Amygdala (tissue), 56 donors: ENCODE data around the gene SPATA3.

Experiments used
- DNase-seq, 56 donors: peaks; one replicate each; lab custom pipeline; 2025; lab: John Stamatoyannopoulos, UW

SPATA3 gene

DNA sequence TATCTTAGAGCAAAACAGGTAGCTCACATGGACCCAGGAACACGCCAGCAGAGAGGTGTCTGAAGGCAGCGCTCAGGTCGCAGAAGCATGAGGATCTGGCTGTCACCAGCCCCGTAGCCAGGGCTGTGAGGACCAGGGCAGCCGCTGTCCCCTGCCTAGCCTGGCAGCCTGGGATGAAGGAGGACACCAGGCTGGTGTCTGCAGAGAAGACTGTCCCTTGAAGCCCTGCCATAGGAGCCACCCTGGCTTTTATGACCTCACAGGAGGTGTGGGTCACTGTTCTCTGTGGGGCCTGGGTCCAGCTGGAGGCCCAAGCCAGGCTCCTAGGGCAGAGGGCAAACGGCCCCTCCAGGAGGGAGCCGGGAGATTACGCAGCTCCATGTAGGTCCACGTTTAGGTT is at the start of gene SPATA3:
Gene SPATA3, plus strand, starts transcription at position 301 of the 400 bp plus-strand sequence. CDS start 113 bp downstream, outside the sequence.
- DNase-seq = no peak

DNA sequence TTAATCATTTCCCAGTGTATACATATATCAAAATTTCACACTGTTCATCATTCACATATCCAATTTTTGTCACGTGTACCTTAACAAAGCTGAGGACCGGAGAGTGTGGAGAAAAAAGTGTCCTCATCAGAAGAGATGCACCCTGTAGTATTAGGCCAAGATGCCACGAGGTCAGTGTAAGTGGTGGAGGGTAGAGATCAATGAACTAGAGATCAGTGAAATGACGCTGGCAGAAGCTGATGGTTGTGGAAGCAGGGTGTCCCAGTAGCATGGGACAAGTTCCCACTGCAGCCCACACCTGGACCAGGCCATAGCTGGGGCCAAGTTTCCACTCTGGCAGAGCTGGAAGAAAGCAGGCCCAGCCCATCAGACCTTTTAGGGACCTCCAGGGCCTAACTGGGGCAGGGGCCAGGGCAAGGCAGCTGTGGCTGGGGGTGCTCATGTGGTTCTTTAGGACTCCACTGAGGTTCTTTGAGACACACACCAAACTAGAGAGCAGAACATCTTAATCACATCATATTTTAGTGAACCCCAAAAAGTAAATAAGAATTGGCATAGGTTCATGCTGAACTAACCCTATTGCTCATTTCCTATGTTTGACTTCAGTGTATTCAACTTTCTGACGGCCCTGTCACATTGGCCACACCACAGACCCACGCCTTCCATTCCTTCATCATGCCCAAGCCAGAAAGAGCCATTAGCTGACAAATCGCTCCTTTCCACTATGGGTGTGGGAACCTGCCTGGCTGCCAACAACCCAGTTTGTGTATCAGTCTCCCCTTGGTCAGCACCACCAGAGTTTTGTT is 49.3 kb upstream of the SPATA3 start:
- no peak for DNase-seq

DNA sequence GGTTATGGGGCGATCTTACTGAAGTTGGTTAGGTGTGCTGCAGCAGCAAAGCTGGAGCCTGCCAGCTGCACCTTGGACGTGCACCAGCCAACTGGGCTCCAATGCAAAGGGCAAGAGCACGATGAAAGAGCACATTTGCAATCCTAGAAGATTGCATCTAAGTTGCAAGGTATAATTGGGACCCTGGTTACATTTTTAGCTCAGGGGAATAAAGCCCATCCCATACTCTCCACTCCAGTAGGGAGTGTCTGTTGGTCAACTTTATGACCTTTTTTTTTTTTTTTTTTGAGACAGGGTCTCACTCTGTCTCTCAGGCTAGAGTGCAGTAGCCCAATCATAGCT is 48.7 kb upstream of the SPATA3 start:
- no peak for DNase-seq

DNA sequence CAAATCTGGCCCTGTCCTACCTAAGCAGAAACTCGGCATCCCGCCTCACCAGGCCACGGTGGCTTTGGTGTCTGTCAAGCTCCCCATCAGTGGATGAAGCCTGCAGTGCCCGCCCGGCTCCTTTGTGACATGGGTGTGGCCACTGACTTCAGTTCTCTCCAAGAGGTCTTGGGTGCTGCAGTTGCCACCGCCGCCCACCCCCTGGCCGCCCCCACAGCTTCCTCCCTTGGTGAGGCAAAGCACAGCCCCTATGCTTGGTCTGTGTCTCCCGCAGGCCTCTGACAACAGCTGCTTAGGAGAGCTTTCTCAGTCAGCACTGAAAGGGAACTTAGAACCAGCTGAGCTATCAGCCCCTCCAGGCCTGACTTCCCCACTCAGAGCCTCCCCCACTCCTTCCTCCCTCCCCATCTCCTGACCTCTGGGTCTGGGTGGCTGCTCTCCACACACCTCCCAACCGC is 48.0 kb upstream of the SPATA3 start:
- DNase-seq = peak in 3 of 56 donors; percentile 7 to 42 (median 17)

DNA sequence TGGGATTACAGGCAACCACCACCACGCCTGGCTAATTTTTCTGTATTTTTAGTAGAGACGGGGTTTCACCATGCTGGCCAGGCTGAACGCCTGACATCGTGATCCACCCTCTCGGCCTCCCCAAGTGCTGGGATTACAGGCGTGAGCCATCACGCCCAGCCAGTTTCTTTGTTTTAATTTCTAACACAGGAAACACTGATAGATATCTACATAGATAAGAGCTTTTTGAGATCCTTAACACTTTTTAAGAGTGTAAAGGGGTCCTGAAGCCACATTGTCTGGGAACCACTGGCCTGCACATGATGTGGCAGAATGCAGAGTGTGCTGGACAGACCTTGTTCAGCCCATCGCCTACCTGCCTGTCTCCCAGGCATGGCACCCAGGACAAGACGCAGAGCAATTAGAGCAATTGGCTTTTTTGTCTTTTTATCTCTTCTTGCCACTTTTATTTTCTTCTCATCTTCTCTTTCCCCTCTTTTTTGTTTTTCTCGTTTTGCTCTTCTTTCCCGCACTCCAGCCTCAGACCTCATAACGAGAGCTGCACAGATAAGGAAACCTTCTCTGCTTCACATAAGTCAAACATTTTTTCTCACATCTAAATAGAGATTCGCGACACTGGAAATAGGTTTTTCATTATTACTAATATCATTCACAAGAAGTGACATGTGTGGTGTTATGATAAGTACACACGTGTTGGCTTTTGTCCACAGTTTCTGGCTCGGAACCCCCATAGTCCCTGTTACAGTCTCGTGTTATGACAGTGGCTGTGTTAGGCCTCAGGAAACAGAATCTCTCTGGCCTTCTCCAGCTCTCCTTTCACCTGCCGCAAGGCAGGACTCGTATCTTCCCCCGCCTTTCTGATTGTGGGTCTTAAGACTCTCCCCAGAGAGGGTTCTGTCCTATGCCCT is 45.7 kb upstream of the SPATA3 start:
- DNase-seq = no peak

DNA sequence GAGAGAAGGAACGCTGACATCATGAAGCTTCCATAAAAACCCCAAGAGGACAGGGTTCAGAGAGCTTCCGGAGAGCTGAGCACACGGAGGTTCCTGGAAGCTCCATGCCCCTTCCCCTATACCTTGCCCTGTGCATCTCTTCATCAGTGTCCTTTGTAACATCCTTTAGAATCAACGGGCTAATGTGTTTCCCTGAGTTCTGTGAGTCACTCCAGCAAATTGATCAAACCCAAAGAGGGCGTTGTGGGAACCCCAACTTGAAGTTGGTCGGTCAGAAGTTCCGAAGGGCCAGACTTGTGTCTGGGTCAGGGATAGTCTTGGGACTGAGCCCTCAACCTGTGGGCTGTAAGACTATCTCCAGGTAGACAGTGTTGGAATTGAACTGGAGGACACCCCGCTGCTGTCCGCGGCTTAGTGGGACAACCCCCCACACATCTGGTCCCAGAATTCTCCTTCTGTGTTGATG is 45.0 kb upstream of the SPATA3 start:
- DNase-seq = no peak

DNA sequence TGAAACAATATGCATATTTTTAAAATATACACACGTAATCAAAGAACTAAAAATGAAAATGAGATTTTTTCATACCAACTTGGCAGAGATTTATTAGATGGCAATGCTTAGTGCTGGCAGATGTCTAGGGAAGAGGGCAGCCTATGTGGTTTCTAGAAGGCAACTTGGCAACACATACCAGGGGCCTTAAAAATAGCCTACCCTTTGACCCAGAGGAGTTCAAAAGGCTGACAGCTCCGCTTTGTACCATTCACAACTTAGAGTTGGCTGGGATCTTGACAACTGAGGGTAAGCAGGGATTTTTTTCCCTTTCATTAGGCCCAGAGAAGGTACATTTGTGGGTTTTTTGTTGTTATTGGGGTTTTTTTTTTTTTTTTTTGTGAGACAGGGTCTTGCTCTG is 44.5 kb upstream of the SPATA3 start:
- DNase-seq = no peak

DNA sequence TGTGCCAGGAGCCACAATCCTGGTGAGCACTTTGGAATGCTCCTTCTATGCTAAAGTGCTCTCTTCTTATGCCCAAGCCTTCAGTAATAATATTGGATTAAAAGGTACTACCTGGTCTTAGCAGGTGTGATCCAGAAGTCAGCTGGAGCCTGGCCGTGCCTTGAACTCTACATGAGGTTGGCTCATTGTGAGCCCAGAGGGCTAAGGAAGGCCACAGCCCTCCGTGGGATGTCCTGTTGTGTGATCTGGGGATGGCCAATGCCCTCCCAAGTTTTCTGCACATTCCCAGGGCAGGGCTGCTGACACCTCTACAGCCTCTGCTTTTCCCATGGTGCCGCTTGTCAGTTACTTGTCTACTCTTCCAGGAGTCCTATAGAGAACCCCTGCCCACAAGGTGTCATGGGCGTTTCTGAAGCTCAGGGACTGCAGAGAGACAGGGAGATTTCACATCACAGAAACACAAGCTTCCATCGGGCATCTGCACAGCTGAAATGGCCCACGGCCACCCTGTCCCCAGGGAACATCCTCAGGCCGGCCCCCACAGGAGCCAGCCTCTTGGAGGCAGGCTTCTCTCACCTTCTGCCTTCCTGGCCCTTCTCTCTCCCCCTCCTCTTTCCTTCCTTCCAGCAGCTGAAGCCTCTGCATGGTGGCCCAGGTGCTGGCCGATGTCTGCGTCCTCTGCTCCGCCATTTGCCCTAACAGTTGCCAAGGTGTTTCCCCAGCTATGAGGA is 43.5 kb upstream of the SPATA3 start:
- DNase-seq = no peak

DNA sequence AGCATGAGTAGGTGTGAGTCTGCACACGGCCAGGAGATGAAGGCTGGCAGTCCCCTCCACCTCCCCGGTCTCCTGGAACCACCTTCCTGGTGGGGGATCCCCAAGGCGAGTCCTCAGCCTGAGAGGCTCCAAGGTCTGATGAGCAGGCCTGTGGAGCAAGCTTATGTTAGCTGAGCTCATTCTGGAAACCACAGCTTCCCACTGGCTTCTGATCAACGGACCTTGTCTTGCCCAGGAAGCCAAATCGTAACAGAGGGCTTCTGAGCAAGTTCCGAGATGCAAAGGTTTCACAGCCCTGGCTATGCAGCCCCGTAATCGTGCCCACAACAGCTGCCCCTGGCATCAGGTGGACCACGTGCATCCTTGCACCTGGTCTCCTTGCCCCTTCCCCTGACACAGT is 42.1 kb upstream of the SPATA3 start:
- no peak for DNase-seq

DNA sequence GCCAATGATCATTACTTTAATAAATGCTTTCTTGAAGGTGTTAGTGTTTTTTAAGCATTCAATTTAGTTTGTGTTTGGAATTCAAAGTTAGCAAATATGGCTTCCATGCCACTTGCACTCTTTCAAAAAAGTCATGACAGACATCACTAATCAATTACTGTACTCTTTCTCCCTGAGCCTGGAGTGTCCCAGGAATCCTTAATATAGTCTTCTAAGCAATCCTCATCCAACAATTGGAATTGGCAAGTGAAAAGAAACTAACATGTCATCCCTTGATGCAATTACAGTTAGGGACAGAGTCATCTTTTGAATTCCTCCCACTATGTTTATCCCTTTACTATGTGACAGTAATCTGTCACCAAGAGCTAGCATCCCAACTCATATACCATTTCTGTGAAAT is 41.2 kb upstream of the SPATA3 start:
- DNase-seq = no peak

DNA sequence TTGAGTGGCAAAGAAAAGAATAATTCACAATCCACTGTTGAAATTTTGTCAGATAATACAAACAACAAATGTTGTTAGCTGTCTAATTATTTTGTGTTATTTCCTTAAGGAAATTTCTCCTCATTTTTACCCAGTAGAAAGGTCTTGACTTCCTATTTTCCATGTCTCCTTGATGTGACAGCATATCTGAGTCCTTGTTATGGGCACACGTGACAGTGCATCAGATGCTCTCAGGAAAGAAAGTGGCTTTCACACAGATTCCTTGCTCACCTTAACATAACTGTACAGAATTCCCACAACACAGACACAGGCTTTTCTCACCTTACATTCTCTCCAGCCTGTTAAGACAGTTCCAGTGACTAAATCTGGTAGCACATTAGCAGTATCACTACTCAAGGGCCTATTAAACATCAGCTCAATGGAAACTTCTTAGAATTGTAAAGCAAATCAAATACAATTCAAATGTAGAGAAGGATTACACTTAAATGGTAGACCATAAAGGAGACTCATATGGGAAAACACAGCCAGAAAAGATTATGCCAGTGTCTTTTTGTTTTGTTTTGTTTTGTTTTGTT is 40.7 kb upstream of the SPATA3 start:
- DNase-seq = no peak

DNA sequence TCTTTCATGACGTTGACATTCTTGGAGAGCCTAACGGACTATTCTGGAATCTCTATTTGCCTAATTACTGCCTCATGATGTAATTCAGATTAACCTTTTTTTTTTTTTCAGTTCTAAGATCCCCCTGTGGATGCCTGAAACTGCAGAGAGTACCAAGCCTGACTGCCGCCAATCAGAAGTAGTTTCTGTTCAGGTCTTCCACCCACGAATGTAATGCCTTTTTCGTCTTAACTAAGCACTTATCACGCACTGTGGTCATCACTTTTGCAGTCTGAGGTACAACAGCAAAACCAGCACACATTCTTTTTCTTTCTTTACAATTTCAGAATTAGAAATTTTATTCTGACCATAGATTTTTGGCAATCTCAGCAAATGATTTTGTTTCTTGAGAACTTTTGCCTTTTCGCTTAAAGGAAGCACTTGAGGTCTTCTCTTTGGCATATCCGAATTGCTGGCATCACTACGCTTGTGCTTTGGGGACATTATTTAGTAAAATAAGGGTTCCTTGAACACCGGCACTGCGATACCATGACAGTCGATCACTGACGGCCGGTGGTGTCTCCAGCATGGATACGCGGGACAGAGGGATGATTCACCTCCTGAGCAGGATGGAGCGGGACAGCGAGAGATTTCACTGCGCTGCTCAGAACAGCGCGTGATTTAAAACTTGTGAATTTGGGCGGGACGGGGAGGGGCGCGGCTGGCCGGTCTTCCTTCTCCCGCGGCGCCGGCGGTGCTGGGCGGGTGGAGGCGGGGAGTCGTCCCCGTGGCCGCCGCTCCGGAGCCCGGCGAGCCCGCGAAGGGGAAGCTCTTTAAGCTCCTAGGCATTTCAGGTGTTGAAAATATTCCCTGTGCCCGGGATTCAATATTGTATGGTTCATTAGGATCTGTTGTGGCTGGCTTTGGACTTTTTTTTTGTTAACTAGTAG is 38.8 kb upstream of the SPATA3 start:
- DNase-seq = peak in 5 of 56 donors; percentile 3 to 21 (median 16)

DNA sequence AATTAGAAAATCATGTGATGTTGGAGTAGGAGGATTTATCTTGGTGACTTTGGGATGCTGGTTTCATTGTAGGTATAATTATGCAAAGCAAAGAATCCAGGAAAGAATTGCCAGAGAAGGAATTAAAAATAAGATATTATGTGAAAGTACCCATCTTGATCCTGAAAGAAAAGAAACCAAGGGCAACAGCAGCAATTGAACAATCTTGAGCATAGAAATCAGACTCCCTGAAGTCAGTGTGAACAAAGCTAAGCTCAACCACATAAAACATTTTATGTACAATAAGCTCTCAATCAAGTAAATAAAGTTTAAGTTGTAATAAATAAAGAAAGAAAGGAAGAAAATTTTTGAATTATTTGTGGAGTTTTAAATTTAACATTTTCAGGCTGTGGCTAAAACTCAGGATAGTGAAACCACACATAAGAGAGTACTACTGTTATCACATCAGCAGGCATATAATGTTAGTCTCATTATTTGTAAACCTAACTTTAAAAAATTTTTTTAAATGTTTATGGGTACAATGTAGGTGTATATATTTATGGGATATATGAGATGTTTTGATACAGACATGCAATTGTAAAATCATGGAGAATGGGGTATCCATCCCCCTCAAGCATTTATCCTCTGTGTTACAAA is 38.0 kb upstream of the SPATA3 start:
- DNase-seq = no peak

DNA sequence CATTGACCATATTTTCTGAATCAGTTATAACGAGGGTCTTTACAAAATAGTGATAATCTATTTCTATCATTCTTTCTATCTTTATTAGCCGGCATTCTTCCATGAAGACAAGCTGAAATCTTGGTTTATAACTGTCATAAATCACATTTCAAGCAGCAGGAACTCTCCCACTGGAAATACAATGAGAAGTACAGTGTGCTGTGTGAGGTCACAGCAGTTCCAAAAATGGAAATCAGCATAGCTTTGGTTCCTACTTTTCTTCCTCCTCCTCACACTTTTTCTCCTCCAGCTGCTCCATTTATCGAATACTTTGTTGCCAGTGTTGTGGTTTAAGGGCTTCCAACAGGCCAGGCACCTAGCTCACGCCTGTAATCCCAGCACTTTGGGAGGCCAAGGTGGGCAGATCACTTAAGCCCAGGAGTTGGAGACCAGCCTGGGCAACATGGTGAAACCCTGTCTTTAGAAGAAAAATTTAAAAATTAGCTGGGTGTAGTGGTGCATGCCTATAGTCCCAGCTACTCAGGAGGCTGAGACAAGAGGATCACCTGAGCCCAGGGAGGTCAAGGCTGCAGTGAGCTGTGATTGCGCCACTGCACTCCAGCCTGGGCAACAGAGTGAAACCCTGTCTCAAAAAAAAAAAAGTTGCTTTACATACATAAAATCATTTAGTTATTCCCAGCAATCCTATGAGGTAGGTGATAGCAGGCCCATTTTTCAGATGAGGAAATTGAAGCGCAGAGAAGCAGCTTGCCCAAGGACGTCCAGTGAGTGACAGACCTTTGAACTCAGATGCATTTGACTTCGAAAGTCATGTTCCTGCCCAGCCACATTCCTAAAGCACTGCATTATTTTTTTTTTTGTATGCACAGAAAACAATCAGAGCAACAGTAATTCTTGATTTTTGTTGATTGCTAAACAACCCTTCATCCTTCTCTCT is 36.8 kb upstream of the SPATA3 start:
- DNase-seq = no peak

DNA sequence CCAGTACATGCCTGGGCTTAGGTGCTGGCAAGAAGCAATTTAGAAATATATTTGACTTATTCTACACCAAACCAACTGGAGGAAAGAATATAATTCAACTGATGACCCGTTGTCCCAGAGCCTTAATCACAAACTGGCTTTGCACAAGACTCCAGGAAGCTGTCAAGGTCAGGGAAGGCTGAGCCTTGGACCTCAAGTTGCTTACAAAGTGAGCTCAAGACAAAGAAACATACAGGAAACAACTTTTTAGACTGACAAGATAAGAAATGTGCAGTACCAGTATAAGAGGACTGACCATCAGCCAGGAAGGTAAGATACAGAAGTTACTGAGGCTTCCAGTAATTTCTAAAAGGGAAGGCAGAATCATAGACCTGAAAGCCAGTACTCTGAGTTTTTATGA is 35.9 kb upstream of the SPATA3 start:
- DNase-seq = no peak

DNA sequence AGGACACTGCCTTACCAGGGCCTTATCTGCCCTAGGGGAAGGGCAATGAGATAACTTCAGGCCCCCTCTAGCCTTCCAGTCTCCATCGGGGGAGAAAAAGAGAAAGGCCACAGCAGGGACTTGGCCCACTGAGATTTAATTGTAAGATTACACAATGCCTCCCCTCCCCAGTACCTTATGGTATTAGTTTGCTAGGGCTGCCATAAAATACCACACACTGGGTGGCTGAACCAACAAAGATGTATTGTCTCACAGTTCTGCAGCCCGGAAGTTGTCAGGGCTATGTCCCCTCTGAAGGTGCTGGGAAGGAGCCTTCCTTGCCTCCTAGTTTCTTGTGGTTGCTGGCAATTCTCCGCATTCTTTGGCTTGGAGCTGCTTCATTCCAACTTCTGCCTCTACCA is 34.8 kb upstream of the SPATA3 start:
- no peak for DNase-seq

DNA sequence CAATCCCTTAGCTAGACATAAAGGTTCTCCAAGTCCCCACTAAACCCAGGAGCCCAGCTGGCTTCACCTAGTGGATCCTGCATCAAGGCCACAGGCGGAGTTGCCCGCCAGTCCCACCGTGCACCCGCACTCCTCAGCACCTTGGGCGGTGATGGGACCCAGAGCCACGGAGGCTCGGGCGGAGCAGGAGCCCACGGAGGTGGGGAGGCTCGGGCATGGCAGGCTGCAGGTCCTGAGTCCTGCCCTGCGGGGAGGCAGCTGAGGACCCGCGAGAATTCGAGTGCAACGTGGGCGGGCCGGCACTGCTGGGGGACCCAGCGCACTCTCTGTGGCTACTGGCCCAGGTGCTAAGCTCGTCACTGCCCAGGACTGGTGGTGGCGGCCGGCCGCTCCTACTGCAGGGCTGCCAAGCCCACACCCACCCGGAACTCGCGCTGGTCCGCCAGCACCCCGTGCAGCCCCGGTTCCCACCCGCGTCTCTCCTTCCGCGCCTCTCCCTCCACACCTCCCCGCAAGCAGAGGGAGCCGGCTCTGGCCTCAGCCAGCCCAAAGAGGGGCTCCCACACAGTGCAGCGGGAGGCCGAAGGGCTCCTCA is 31.7 kb upstream of the SPATA3 start:
- DNase-seq = no peak
